ENCODE measurements around the gene YARS2. TPM values are rescaled to one million over a fixed set of nuclear protein-coding genes. Genes with fewer than 3 reads are reported as not detected.
A peak's percentile ranks its signal among the peaks of the same experiment; 100 is the strongest.

Gene YARS2
- total and polyA plus RNA-seq, 2 of the 13 experiments (the other 11 are each of a cell fraction or from before 2014, with no cell fraction given): 17.9 to 39.6 TPM

DNA sequence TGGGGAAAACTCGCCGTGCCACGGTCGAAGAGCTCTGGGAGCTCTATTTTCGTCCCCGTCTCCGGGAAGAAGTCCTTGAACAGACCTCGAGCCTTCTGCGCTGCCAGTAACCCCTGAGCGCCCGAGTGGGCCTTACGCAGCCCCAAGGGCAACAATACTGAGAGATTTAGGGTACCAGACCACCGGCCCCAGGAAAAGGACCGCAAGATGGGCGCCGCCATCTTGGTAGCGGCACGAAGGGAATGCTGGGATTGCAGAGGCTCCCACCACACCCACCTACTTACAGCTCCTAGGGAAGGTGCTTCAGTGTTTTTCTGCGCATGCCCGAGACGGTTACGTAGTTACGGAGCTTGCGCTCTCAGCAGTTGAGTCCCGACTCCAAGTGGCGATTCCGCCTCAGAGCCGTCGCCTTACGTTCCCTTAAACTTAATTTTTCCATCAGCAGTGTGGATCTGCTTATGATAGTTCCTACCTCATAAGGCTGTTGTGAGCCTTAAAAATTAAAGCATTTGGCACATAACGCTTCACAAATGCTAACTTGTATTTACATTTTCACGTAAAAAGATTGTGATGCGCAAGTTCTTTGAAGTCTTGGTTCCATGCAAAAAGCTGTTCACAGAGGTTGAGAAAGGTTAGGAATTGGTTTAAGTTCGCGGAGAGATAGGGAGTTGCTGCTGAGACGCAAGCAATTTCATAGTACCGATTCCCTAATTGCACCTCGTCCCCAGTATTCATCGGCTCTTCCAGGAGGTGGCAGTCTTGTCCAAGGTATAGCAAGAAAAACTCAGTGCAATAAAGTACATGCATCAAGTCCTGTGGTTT is at the start of gene YARS2 (continued):
- TF ChIP-seq, protein P1, sequence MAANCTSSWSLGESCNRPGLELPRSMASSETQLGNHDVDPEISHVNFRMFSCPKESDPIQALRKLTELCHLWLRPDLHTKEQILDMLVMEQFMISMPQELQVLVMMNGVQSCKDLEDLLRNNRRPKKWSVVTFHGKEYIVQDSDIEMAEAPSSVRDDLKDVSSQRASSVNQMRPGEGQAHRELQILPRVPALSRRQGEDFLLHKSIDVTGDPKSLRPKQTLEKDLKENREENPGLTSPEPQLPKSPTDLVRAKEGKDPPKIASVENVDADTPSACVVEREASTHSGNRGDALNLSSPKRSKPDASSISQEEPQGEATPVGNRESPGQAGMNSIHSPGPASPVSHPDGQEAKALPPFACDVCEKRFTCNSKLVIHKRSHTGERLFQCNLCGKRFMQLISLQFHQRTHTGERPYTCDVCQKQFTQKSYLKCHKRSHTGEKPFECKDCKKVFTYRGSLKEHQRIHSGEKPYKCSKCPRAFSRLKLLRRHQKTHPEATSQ (CRISPR knock-in tag; IDR thresholded peaks at IDR 0.05; ENCODE audit: borderline replicate concordance): no peak
- TF ChIP-seq ZNF589 (CRISPR knock-in tag; conservative IDR thresholded peaks at IDR 0.05) (no peak), POLR2G (IDR thresholded peaks at IDR 0.05; ENCODE audit: low read depth, low read length) (peak; percentile 97), ZNF678 (CRISPR knock-in tag; IDR thresholded peaks at IDR 0.05) (no peak), MTA3 (CRISPR knock-in tag; IDR thresholded peaks at IDR 0.05) (no peak), ZBTB38 (CRISPR knock-in tag; IDR thresholded peaks at IDR 0.05) (no peak), HNRNPK (IDR thresholded peaks at IDR 0.05; ENCODE audit: low read depth, low read length, poor library complexity, severe bottlenecking) (no peak), ZNF460 (CRISPR knock-in tag; IDR thresholded peaks at IDR 0.05; ENCODE audit: borderline replicate concordance) (no peak), NR2F2 (IDR thresholded peaks at IDR 0.05; ENCODE audit: borderline replicate concordance, low read depth) (no peak), ZNF781 (CRISPR knock-in tag; IDR thresholded peaks at IDR 0.05; ENCODE audit: borderline replicate concordance, not compliant biosample characterization) (peak; percentile 19), ZSCAN12 (CRISPR knock-in tag; IDR thresholded peaks at IDR 0.05) (no peak), KLF6 (CRISPR knock-in tag; IDR thresholded peaks at IDR 0.05) (peak; percentile 88), SSRP1 (CRISPR knock-in tag; IDR thresholded peaks at IDR 0.05) (no peak; the same call in 1 of the 2 replicates)
- TF ChIP-seq, protein P2, sequence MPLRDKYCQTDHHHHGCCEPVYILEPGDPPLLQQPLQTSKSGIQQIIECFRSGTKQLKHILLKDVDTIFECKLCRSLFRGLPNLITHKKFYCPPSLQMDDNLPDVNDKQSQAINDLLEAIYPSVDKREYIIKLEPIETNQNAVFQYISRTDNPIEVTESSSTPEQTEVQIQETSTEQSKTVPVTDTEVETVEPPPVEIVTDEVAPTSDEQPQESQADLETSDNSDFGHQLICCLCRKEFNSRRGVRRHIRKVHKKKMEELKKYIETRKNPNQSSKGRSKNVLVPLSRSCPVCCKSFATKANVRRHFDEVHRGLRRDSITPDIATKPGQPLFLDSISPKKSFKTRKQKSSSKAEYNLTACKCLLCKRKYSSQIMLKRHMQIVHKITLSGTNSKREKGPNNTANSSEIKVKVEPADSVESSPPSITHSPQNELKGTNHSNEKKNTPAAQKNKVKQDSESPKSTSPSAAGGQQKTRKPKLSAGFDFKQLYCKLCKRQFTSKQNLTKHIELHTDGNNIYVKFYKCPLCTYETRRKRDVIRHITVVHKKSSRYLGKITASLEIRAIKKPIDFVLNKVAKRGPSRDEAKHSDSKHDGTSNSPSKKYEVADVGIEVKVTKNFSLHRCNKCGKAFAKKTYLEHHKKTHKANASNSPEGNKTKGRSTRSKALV (CRISPR knock-in tag; IDR thresholded peaks at IDR 0.05): no peak
- TF ChIP-seq, protein P3, sequence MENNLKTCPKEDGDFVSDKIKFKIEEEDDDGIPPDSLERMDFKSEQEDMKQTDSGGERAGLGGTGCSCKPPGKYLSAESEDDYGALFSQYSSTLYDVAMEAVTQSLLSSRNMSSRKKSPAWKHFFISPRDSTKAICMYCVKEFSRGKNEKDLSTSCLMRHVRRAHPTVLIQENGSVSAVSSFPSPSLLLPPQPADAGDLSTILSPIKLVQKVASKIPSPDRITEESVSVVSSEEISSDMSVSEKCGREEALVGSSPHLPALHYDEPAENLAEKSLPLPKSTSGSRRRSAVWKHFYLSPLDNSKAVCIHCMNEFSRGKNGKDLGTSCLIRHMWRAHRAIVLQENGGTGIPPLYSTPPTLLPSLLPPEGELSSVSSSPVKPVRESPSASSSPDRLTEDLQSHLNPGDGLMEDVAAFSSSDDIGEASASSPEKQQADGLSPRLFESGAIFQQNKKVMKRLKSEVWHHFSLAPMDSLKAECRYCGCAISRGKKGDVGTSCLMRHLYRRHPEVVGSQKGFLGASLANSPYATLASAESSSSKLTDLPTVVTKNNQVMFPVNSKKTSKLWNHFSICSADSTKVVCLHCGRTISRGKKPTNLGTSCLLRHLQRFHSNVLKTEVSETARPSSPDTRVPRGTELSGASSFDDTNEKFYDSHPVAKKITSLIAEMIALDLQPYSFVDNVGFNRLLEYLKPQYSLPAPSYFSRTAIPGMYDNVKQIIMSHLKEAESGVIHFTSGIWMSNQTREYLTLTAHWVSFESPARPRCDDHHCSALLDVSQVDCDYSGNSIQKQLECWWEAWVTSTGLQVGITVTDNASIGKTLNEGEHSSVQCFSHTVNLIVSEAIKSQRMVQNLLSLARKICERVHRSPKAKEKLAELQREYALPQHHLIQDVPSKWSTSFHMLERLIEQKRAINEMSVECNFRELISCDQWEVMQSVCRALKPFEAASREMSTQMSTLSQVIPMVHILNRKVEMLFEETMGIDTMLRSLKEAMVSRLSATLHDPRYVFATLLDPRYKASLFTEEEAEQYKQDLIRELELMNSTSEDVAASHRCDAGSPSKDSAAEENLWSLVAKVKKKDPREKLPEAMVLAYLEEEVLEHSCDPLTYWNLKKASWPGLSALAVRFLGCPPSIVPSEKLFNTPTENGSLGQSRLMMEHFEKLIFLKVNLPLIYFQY (CRISPR knock-in tag; IDR thresholded peaks at IDR 0.05; ENCODE audit: borderline replicate concordance): no peak
- TF ChIP-seq, protein P4, sequence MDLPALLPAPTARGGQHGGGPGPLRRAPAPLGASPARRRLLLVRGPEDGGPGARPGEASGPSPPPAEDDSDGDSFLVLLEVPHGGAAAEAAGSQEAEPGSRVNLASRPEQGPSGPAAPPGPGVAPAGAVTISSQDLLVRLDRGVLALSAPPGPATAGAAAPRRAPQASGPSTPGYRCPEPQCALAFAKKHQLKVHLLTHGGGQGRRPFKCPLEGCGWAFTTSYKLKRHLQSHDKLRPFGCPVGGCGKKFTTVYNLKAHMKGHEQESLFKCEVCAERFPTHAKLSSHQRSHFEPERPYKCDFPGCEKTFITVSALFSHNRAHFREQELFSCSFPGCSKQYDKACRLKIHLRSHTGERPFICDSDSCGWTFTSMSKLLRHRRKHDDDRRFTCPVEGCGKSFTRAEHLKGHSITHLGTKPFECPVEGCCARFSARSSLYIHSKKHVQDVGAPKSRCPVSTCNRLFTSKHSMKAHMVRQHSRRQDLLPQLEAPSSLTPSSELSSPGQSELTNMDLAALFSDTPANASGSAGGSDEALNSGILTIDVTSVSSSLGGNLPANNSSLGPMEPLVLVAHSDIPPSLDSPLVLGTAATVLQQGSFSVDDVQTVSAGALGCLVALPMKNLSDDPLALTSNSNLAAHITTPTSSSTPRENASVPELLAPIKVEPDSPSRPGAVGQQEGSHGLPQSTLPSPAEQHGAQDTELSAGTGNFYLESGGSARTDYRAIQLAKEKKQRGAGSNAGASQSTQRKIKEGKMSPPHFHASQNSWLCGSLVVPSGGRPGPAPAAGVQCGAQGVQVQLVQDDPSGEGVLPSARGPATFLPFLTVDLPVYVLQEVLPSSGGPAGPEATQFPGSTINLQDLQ (CRISPR knock-in tag; IDR thresholded peaks at IDR 0.05): no peak
- TF ChIP-seq, protein P5, sequence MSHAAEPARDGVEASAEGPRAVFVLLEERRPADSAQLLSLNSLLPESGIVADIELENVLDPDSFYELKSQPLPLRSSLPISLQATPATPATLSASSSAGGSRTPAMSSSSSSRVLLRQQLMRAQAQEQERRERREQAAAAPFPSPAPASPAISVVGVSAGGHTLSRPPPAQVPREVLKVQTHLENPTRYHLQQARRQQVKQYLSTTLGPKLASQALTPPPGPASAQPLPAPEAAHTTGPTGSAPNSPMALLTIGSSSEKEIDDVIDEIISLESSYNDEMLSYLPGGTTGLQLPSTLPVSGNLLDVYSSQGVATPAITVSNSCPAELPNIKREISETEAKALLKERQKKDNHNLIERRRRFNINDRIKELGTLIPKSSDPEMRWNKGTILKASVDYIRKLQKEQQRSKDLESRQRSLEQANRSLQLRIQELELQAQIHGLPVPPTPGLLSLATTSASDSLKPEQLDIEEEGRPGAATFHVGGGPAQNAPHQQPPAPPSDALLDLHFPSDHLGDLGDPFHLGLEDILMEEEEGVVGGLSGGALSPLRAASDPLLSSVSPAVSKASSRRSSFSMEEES (CRISPR knock-in tag; IDR thresholded peaks at IDR 0.05): no peak

All from HepG2 (cell line).